OCI-LY1 (cell line): ENCODE data around the gene SMCHD1.
A peak's percentile ranks its signal among the peaks of the same experiment; 100 is the strongest.

Experiments
- H2AFZ ChIP-seq: fragments of 200-600 bp; sonication (generic), shearing (Covaris generic); 2 replicates; pipeline ENCODE4 v1.6.0; 2014; ENCODE audit warnings: antibody characterized with exemption, mild to moderate bottlenecking, low read length
- H3F3A ChIP-seq: fragments of 200-600 bp; sonication (generic), shearing (Covaris generic); 2 replicates; pipeline ENCODE4 v1.6.0; 2014; ENCODE audit warnings: mild to moderate bottlenecking, antibody characterized with exemption, low read length, moderate library complexity; ENCODE audit not compliant: insufficient read depth
- H3K27ac ChIP-seq: fragments of 200-600 bp; sonication (generic); 2 replicates; pipeline ENCODE4 v1.5.1; 2014; ENCODE audit warnings: low read length, mixed run types, mild to moderate bottlenecking, low read depth; ENCODE audit not compliant: poor library complexity, severe bottlenecking
- H3K27me3 ChIP-seq: fragments of 200-600 bp; sonication (generic); 2 replicates; pipeline ENCODE4 v1.6.0; 2014; ENCODE audit warnings: antibody characterized with exemption, mild to moderate bottlenecking, low read length, moderate library complexity; ENCODE audit not compliant: insufficient read depth
- H3K36me3 ChIP-seq: fragments of 200-600 bp; sonication (generic); 2 replicates; pipeline ENCODE4 v1.6.1; 2014; ENCODE audit warnings: mild to moderate bottlenecking, antibody characterized with exemption, low read length, moderate library complexity, mixed read lengths; ENCODE audit not compliant: insufficient read depth
- H3K4me1 ChIP-seq: fragments of 200-600 bp; sonication (generic); 2 replicates; pipeline ENCODE4 v1.5.1; 2014; ENCODE audit warnings: mild to moderate bottlenecking, low read length, moderate library complexity; ENCODE audit not compliant: insufficient read depth, severe bottlenecking
- H3K4me2 ChIP-seq: fragments of 200-600 bp; sonication (generic), shearing (Covaris generic); 2 replicates; pipeline ENCODE4 v1.6.1; 2014; ENCODE audit warnings: low read length
- H3K4me3 ChIP-seq: fragments of 200-600 bp; sonication (generic); 2 replicates; pipeline ENCODE4 v1.5.1; 2014; ENCODE audit warnings: low read length, low read depth, mild to moderate bottlenecking, mixed read lengths; ENCODE audit not compliant: poor library complexity, severe bottlenecking
- H3K79me2 ChIP-seq: fragments of 200-600 bp; shearing (Covaris generic); 2 replicates; pipeline ENCODE4 v1.6.1; 2016; ENCODE audit warnings: mixed run types, low read length, mixed read lengths; ENCODE audit not compliant: insufficient read depth
- H3K9ac ChIP-seq: fragments of 200-600 bp; sonication (generic), shearing (Covaris generic); 2 replicates; pipeline ENCODE4 v1.6.1; 2014; ENCODE audit warnings: mild to moderate bottlenecking, low read length, mixed read lengths
- H3K9me2 ChIP-seq: fragments of 200-600 bp; sonication (generic), shearing (Covaris generic); 2 replicates; pipeline ENCODE4 v1.6.1; 2014; ENCODE audit warnings: low read depth, mild to moderate bottlenecking, low read length, mixed read lengths
- H3K9me3 ChIP-seq: fragments of 200-600 bp; shearing (Covaris generic); 2 replicates; pipeline ENCODE4 v1.6.1; 2014; ENCODE audit warnings: low read length, mixed read lengths
- H4K20me1 ChIP-seq: fragments of 200-600 bp; sonication (generic), shearing (Covaris generic); 2 replicates; pipeline ENCODE4 v1.6.0; 2016; ENCODE audit warnings: mild to moderate bottlenecking, low read length; ENCODE audit not compliant: insufficient read depth
- EZH2 ChIP-seq: fragments of 200-600 bp; sonication (generic), shearing (Covaris generic); IDR thresholded peaks from 2 replicates; pipeline ENCODE4 v1.8.0; 2017; ENCODE audit warnings: borderline replicate concordance, mixed run types, mild to moderate bottlenecking, antibody characterized with exemption, low read length, moderate library complexity, mixed read lengths
- TF ChIP-seq, protein P1 (sequence below): fragments of 200-600 bp; sonication (generic), shearing (Covaris generic); IDR thresholded peaks from 2 replicates; pipeline ENCODE4 v1.5.1; 2017; ENCODE audit warnings: mild to moderate bottlenecking, antibody characterized with exemption, low read length, moderate library complexity, mixed read lengths

SMCHD1 gene

DNA sequence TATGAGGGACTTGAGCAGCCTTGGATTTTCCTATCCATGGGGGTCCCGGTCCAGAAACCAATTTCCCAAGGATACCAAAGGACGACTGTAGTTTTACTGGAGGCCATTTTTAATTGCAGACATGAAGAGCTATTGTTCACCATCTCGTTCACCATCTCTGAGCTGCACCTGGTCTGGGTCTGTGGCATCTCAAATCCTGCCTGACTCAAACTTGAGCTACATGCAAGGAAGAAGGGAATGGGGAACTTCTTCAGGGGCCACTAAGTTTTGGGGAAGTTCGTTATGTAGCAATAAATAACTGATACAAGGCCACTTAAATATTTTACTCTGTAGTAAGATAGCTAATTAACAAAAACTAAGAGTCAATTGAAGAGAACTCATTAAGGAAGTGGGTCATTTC lies 2.1 kb upstream of the SMCHD1 start:
- Histone ChIP-seq H3K9ac (no peak overlapping the region), H4K20me1 (no peaks in the 10 kb centered on the region), H3K27me3 (no peaks in the 10 kb centered on the region), H3K79me2 (peaks cover 26% of the 10 kb centered on the region), H3K9me2 (no peaks in the 10 kb centered on the region), H3K9me3 (no peaks in the 10 kb centered on the region), H3F3A (no peaks in the 10 kb centered on the region), H3K36me3 (no peaks in the 10 kb centered on the region), H3K27ac (no peak overlapping the region), H3K4me3 (no peak overlapping the region), H3K4me2 (no peak overlapping the region), H2AFZ (no peak overlapping the region), H3K4me1 (peaks cover 21% of the 10 kb centered on the region)
- TF ChIP-seq EZH2: no peak
- TF ChIP-seq, protein P1, sequence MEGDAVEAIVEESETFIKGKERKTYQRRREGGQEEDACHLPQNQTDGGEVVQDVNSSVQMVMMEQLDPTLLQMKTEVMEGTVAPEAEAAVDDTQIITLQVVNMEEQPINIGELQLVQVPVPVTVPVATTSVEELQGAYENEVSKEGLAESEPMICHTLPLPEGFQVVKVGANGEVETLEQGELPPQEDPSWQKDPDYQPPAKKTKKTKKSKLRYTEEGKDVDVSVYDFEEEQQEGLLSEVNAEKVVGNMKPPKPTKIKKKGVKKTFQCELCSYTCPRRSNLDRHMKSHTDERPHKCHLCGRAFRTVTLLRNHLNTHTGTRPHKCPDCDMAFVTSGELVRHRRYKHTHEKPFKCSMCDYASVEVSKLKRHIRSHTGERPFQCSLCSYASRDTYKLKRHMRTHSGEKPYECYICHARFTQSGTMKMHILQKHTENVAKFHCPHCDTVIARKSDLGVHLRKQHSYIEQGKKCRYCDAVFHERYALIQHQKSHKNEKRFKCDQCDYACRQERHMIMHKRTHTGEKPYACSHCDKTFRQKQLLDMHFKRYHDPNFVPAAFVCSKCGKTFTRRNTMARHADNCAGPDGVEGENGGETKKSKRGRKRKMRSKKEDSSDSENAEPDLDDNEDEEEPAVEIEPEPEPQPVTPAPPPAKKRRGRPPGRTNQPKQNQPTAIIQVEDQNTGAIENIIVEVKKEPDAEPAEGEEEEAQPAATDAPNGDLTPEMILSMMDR: no peak

DNA sequence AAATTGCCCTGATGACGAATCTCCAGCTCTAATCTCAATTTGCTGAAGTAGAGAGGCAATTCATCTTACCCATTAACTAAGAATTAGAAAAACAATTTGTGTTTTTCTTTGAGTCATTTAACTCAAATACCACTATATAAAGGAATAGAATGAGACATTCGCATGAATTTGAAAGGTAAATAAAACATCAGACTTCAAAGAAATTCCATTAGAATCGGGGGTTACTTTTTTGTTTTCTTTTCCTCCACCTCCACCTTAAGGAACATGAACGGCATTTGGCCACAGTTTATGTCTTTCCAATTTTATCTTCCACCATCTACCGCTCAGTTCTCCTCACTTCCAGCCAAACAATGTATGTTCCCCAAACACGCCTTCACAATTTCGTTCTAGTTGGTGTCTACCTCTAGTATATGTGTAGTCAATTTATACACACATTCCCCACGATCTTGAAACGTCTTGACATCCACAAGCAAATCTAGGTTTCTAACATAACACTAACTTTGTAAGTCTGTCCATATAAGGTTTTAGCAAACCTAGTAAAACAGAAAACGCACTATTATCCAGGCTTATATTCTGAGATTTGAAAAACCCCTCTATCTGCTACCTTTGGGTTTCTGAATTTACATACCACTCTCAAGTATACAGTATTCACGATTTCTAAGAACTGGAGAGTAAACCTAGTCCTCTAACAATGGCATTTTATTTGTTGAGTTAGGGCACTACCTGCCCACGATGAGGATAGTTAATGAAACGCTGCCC lies 1.2 kb upstream of the SMCHD1 start:
- H3K4me2 ChIP-seq: peak overlapping the region; percentile 88
- H3K79me2 ChIP-seq: peaks cover 34% of the 10 kb centered on the region
- H3K9ac ChIP-seq: peak overlapping the region; percentile 83
- H3K27ac ChIP-seq: peak overlapping the region; percentile 31
- no peaks in the 10 kb centered on the region for H4K20me1 ChIP-seq
- H3K9me3 ChIP-seq: no peaks in the 10 kb centered on the region
- peaks cover 23% of the 10 kb centered on the region for H3K4me1 ChIP-seq
- H3K36me3 ChIP-seq: no peaks in the 10 kb centered on the region; the same call in 1 of the 2 replicates
- TF ChIP-seq, protein P1: no peak
- TF ChIP-seq EZH2: no peak
- H3K27me3 ChIP-seq: no peaks in the 10 kb centered on the region
- H3K9me2 ChIP-seq: no peaks in the 10 kb centered on the region
- no peaks in the 10 kb centered on the region for H3F3A ChIP-seq
- H2AFZ ChIP-seq: no peak overlapping the region
- peak overlapping the region; percentile 98 for H3K4me3 ChIP-seq

DNA sequence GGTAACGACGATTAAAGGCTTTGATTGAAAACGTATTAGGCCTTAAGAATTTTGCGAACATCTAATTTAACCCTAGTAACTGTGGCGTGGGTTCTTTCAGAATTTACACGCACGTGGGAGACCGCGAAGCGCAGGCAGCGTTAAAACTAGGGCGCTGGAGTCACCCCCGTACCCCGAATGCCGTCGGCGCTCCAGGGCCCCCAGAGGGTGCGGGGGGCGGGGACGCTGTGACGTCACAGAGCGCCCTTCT lies 673 bp upstream of the SMCHD1 start:
- Histone ChIP-seq H3K79me2 (peaks cover 40% of the 10 kb centered on the region), H3K9me2 (no peaks in the 10 kb centered on the region), H2AFZ (no peak overlapping the region), H3K36me3 (no peaks in the 10 kb centered on the region; the same call in 1 of the 2 replicates), H3K4me1 (peaks cover 23% of the 10 kb centered on the region), H3K9me3 (no peaks in the 10 kb centered on the region), H3K27me3 (no peaks in the 10 kb centered on the region), H3K4me3 (peak overlapping the region; percentile 98), H4K20me1 (no peaks in the 10 kb centered on the region), H3F3A (no peaks in the 10 kb centered on the region), H3K4me2 (peak overlapping the region; percentile 88), H3K27ac (peak overlapping the region; percentile 31), H3K9ac (peak overlapping the region; percentile 83)
- TF ChIP-seq, protein P1: no peak
